Measurements from ENCODE around the gene SPEF2. TPM values are rescaled to one million over a fixed set of nuclear protein-coding genes. Genes with fewer than 3 reads are reported as not detected.

The SPEF2 gene
- total RNA-seq, 1 experiment from 2014 or later: not detected

- Histone ChIP-seq H3K36me3 (no peaks in the 10 kb centered on the region), H3K9me3 (replicated peaks) (no peaks in the 10 kb centered on the region; the same call in 1 of the 2 replicates), H3K27me3 (replicated peaks) (no peaks in the 10 kb centered on the region; the same call in 1 of the 2 replicates), H3K4me1 (replicated peaks) (no peaks in the 10 kb centered on the region), H3K4me3 (no peak overlapping the region), H3K27ac (no peak overlapping the region)
- DNase-seq (ENCODE audit: low read depth in 1 of 2, low spot score in 2 of 2): no peak
Measured at GRCh38 chr5:35698047-35698808, 80.6 kb downstream of the SPEF2 start.

- Histone ChIP-seq H3K36me3 (no peaks in the 10 kb centered on the region), H3K4me1 (replicated peaks) (no peaks in the 10 kb centered on the region), H3K27ac (no peak overlapping the region), H3K27me3 (replicated peaks) (no peaks in the 10 kb centered on the region), H3K9me3 (replicated peaks) (no peaks in the 10 kb centered on the region), H3K4me3 (no peak overlapping the region)
- no peak for DNase-seq (ENCODE audit: low read depth in 1 of 2, low spot score in 2 of 2)
Measured at GRCh38 chr5:35707659-35708058, 90.0 kb downstream of the SPEF2 start.

- Histone ChIP-seq H3K4me3 (no peak overlapping the region), H3K9me3 (replicated peaks) (no peaks in the 10 kb centered on the region), H3K36me3 (no peaks in the 10 kb centered on the region), H3K27me3 (replicated peaks) (no peaks in the 10 kb centered on the region), H3K4me1 (replicated peaks) (no peaks in the 10 kb centered on the region), H3K27ac (no peak overlapping the region)
- no peak for DNase-seq (ENCODE audit: low read depth in 1 of 2, low spot score in 2 of 2)
Measured at GRCh38 chr5:35709688-35710087, 92.0 kb downstream of the SPEF2 start.

GRCh38 chr5:35717718-35718117 lies 100.1 kb downstream of the SPEF2 start:
- Histone ChIP-seq H3K4me1 (replicated peaks) (no peaks in the 10 kb centered on the region), H3K9me3 (replicated peaks) (no peaks in the 10 kb centered on the region), H3K36me3 (no peaks in the 10 kb centered on the region), H3K4me3 (no peak overlapping the region), H3K27ac (no peak overlapping the region), H3K27me3 (replicated peaks) (no peaks in the 10 kb centered on the region)
- no peak for DNase-seq (ENCODE audit: low read depth in 1 of 2, low spot score in 2 of 2)

- Histone ChIP-seq H3K4me1 (replicated peaks) (no peaks in the 10 kb centered on the region), H3K27me3 (replicated peaks) (no peaks in the 10 kb centered on the region; the same call in 1 of the 2 replicates), H3K9me3 (replicated peaks) (no peaks in the 10 kb centered on the region), H3K36me3 (no peaks in the 10 kb centered on the region), H3K4me3 (no peak overlapping the region), H3K27ac (no peak overlapping the region)
- DNase-seq (ENCODE audit: low read depth in 1 of 2, low spot score in 2 of 2): no peak
Measured at GRCh38 chr5:35735718-35736117, 118.1 kb downstream of the SPEF2 start.

GRCh38 chr5:35736280-35736679 lies 118.6 kb downstream of the SPEF2 start:
- H3K27me3 ChIP-seq (replicated peaks): no peaks in the 10 kb centered on the region
- H3K4me1 ChIP-seq (replicated peaks): no peaks in the 10 kb centered on the region
- H3K36me3 ChIP-seq: no peaks in the 10 kb centered on the region
- no peaks in the 10 kb centered on the region for H3K9me3 ChIP-seq (replicated peaks)
- DNase-seq (ENCODE audit: low read depth in 1 of 2, low spot score in 2 of 2): no peak
- no peak overlapping the region for H3K27ac ChIP-seq
- no peak overlapping the region for H3K4me3 ChIP-seq

GRCh38 chr5:35741126-35741716 lies 123.6 kb downstream of the SPEF2 start:
- no peak for DNase-seq (ENCODE audit: low read depth in 1 of 2, low spot score in 2 of 2)
- no peaks in the 10 kb centered on the region for H3K9me3 ChIP-seq (replicated peaks)
- H3K27me3 ChIP-seq (replicated peaks): no peaks in the 10 kb centered on the region
- H3K36me3 ChIP-seq: no peaks in the 10 kb centered on the region
- H3K4me1 ChIP-seq (replicated peaks): no peaks in the 10 kb centered on the region
- no peak overlapping the region for H3K27ac ChIP-seq
- H3K4me3 ChIP-seq: no peak overlapping the region

GRCh38 chr5:35741971-35742370 lies 124.3 kb downstream of the SPEF2 start:
- Histone ChIP-seq H3K36me3 (no peaks in the 10 kb centered on the region), H3K4me3 (no peak overlapping the region), H3K27me3 (replicated peaks) (no peaks in the 10 kb centered on the region), H3K9me3 (replicated peaks) (no peaks in the 10 kb centered on the region), H3K4me1 (replicated peaks) (no peaks in the 10 kb centered on the region), H3K27ac (no peak overlapping the region)
- DNase-seq (ENCODE audit: low read depth in 1 of 2, low spot score in 2 of 2): no peak

- Histone ChIP-seq H3K27me3 (replicated peaks) (no peaks in the 10 kb centered on the region), H3K4me1 (replicated peaks) (no peaks in the 10 kb centered on the region), H3K4me3 (no peak overlapping the region), H3K9me3 (replicated peaks) (no peaks in the 10 kb centered on the region), H3K36me3 (no peaks in the 10 kb centered on the region), H3K27ac (no peak overlapping the region)
- DNase-seq (ENCODE audit: low read depth in 1 of 2, low spot score in 2 of 2): no peak
Measured at GRCh38 chr5:35743644-35744043, 126.0 kb downstream of the SPEF2 start.

GRCh38 chr5:35745193-35745592 lies 127.5 kb downstream of the SPEF2 start:
- no peaks in the 10 kb centered on the region for H3K4me1 ChIP-seq (replicated peaks)
- H3K27ac ChIP-seq: no peak overlapping the region
- no peak for DNase-seq (ENCODE audit: low read depth in 1 of 2, low spot score in 2 of 2)
- H3K27me3 ChIP-seq (replicated peaks): no peaks in the 10 kb centered on the region
- H3K4me3 ChIP-seq: no peak overlapping the region
- H3K36me3 ChIP-seq: no peaks in the 10 kb centered on the region
- H3K9me3 ChIP-seq (replicated peaks): no peaks in the 10 kb centered on the region

- no peaks in the 10 kb centered on the region for H3K27me3 ChIP-seq (replicated peaks)
- H3K36me3 ChIP-seq: no peaks in the 10 kb centered on the region
- H3K9me3 ChIP-seq (replicated peaks): no peaks in the 10 kb centered on the region
- DNase-seq (ENCODE audit: low read depth in 1 of 2, low spot score in 2 of 2): no peak
- H3K4me1 ChIP-seq (replicated peaks): no peaks in the 10 kb centered on the region
- H3K27ac ChIP-seq: no peak overlapping the region
- no peak overlapping the region for H3K4me3 ChIP-seq
Measured at GRCh38 chr5:35745660-35746059, 128.0 kb downstream of the SPEF2 start.

GRCh38 chr5:35752012-35752411 lies 134.3 kb downstream of the SPEF2 start:
- Histone ChIP-seq H3K4me3 (no peak overlapping the region), H3K9me3 (replicated peaks) (no peaks in the 10 kb centered on the region), H3K27ac (no peak overlapping the region), H3K27me3 (replicated peaks) (no peaks in the 10 kb centered on the region), H3K36me3 (no peaks in the 10 kb centered on the region), H3K4me1 (replicated peaks) (no peaks in the 10 kb centered on the region)
- DNase-seq (ENCODE audit: low read depth in 1 of 2, low spot score in 2 of 2): no peak

- no peaks in the 10 kb centered on the region for H3K4me1 ChIP-seq (replicated peaks)
- H3K27ac ChIP-seq: no peak overlapping the region
- no peaks in the 10 kb centered on the region for H3K36me3 ChIP-seq
- no peak for DNase-seq (ENCODE audit: low read depth in 1 of 2, low spot score in 2 of 2)
- no peak overlapping the region for H3K4me3 ChIP-seq
- no peaks in the 10 kb centered on the region for H3K9me3 ChIP-seq (replicated peaks)
- H3K27me3 ChIP-seq (replicated peaks): no peaks in the 10 kb centered on the region
Measured at GRCh38 chr5:35753500-35753899, 135.8 kb downstream of the SPEF2 start.

- Histone ChIP-seq H3K9me3 (replicated peaks) (no peaks in the 10 kb centered on the region), H3K4me1 (replicated peaks) (no peaks in the 10 kb centered on the region), H3K27me3 (replicated peaks) (0 out of 2 replicates have a peak, but pooled peaks cover 1% of the 10 kb centered on the region), H3K27ac (no peak overlapping the region), H3K4me3 (no peak overlapping the region), H3K36me3 (no peaks in the 10 kb centered on the region)
- no peak for DNase-seq (ENCODE audit: low read depth in 1 of 2, low spot score in 2 of 2)
Measured at GRCh38 chr5:35754481-35754880, 136.8 kb downstream of the SPEF2 start.
